NOMO-1 (cell line): ENCODE measurements around the gene ATP13A5.

ENCODE experiments used
- DNase-seq, 2 experiments: peaks; one replicate each; lab custom pipeline; 2025; ENCODE audit not compliant: unreplicated experiment in 2 of 2; lab: John Stamatoyannopoulos, UW

The ATP13A5 gene

DNA sequence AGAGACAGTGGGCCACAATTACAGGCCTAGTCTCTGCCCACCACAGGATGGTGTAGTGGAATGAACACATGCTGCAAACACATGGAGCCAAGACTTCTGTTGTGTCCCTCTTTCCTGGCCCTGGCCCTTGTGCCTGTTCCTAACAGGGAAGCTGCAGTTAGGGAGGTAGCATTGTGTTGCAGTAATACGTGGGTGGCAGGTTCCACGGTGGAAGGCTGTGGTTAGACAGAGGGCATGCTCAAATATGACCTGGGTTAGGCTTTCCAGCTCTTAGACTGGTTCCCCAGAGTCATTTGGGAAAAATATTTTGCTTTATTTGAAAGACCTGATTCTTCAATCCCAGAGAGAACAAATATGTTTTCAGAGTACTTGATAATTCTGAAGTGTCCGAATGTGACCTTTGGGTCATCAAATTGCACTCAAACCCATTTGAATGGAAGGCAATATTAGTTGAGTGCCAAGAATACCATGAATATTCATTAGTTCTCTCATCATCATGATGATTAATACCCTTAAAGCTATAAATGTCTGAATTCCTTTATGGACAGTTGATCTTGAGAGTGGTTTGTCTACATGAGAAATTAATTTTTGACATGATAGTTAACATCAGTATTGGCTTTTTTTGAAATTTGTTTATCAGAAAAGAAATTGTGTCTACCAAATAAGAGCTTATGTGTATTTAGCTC lies 109.1 kb downstream of the ATP13A5 start:
- DNase-seq = no peak

GRCh38 chr3:193262707-193263106 lies 115.8 kb downstream of the ATP13A5 start:
- DNase-seq = no peak

GRCh38 chr3:193261970-193262369 lies 116.6 kb downstream of the ATP13A5 start:
- DNase-seq = no peak

DNA sequence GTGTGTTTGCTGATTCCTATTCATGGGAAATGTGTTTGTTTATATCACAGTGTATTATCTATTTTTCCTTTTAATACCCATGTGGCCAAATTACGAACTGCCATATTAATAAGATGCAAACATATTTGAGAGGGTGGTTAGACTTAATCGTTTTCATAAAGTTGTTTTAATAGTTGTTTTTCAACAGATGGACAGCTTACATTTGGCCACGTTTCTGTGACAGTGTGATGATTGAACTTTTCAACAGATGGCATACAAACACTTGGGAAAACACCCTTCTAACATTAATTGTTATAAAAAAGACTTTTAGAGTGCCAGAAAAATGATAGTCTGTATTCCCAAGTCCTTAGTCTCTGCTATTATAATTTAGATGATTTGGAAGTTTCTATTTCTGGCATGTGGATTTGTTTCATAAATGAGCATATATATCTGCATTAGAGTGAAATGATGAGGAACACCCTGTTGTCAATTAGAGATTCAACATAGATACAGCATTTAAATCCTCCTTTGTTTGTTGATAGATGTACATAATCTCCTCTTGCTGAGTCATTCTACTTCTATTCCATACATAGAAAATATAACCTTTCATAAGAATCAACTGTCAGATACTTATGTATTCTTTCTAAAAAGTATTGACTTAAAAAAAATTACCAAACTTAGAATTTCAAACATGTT lies 124.4 kb downstream of the ATP13A5 start:
- DNase-seq = no peak

DNA sequence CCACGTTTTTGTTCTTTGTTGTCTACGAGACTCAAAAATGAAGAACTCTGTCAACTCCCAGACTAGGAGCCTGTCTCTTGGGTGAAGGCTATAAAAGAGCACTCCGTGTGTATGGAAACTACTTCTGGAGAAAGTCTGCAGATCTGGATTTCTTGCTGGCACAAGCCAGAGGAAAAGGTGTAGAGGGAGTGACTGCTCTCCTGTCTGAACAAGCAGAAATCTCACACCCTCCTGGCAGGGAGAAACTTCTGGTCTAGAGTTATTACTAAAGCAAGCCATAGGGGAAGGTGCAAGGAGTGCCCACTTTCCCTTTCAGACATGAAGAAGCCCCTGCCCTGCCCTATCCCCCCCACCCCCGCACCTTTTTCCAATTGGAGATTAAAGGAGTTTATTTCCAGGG lies 128.1 kb downstream of the ATP13A5 start:
- DNase-seq = no peak

DNA sequence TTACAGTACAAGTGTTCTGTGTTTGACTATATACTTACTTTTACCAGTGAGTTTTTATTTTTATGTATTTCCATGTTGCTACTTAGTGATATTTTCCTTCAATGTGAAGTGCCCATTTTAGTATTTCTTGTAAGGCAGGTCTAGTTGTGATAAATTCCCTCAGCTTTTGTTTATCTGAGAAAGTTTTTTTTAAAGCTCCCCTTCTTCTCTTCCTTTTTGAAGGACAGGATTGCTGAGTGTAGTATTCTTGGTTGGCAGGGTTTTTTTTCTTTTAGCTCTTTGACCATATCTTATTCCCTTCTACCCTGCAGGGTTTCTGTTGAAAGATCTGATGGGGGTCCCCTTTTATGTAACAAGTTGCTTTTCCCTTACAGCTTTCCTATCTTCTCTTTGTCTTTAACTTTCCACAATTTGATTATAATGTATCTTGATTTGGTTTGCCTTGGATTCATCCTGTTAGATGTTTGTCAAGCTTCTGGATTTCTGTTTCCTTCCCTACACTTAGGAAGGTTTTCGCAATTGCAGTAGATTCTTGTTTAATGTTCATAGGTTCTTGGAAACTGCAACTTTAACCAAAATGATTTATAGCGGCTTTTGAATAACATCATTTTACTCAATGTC lies 129.6 kb downstream of the ATP13A5 start:
- no peak for DNase-seq

- DNase-seq = no peak
These were observed 135.0 kb downstream of the ATP13A5 start for GRCh38 chr3:193243571-193243970.

DNA sequence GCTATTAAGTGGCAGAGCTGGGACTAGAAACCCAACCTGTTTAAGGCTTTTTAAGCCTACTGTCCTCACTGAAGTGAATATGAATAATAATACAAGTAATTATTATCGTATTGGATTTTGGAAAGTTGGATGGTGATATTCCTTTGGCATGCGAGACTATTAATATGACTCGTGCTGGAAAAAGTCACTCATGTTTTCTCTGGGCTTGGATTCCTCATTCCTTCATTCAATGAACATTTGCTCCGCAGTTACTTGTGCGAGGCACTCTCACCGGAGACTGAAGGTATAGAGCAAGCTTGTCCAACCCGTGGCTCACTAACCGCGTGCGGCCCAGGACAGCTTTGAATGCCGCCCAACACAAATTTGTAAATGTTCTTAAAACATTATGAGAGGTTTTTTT lies 136.8 kb downstream of the ATP13A5 start:
- no peak for DNase-seq

DNA sequence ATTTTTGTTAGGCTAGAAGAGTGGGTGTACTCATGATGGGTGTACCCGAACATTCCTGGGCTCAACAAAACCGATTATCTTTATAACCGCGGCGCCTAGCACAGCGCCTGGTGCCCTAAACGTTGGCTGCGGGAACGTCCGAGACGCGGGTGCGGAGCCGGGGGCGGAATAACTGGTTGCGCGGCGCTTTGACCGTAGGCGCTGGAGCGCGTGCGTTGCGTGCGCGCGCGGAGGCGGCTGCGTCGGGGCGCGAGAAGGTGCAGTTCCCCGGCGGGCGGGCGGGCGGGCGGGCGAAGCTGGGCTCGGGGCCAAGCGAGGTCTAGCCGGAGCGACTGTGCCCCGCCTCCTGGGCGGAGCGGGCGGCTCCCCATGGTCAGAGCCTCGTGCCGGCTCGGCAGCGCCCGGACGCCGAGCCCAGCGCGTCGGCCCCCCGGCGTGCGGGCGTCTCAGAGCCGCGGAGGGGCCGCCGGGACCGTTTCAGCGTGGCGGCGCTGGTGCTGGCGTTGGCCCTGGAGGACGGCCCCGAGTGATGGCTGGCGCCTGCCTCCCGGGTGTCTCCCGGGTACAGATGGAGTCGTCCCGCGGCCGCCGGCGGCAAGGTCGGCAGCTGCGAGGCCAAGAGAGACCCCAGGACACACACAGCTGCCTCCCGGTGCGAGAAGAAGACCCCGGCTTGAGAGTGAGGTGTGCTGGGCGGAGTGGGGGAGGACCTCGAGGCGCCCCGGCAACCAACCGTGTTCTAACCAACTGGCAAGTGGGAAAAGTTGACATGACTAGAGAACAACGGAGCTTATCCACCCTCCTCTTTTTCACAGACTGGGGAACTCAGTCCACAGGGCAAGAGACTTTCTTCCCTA lies 137.5 kb downstream of the ATP13A5 start, which contains the start of gene PLAAT1:
PLAAT1 (plus strand) TSS at position 373 of the 857 bp plus-strand sequence. CDS start 14,429 bp downstream, outside the sequence.
- peak; percentile 82 to 92 for DNase-seq

DNA sequence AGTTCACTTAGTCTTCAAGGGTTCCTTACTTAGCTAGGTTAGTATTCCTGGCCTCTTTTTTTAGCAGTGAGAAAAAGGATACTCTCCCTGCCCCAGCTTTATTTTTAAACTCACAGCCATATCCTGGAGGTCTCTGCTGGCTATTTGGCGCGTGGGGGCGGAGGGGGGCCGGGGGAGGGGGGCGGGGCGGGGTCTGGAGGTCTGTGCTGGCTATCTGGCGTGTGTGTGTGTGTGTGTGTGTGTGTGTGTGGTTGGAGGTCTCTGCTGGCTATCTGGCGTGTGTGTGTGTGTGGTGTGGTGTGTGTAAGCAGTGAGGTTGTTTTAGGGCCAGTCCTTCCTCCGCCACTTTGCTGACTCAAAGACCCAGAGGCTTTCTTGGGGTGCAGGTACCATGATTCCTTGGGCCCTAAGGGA lies 138.1 kb downstream of the ATP13A5 start:
- peak in 1 of 2 experiments; percentile 29 for DNase-seq

DNA sequence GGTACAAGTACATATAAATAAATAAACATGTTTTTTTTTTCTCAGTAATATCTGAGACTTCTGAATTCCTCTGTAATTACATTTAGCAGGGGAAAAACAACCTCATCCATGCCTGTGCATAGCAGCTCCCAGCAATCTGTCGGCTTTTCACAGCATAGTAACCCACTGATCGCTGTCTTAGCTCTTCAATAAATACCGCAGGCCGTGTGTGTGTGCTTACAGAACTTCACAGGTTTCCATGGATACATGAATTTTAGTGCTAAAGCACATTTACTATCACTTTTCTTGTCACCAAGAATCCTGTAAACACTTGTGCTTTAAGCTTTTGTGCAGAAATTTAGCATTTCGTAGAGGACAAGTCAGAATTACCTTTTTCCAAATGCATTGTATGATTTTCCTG lies 141.5 kb downstream of the ATP13A5 start:
- DNase-seq = no peak

GRCh38 chr3:193236599-193236998 lies 142.0 kb downstream of the ATP13A5 start:
- DNase-seq = no peak

DNA sequence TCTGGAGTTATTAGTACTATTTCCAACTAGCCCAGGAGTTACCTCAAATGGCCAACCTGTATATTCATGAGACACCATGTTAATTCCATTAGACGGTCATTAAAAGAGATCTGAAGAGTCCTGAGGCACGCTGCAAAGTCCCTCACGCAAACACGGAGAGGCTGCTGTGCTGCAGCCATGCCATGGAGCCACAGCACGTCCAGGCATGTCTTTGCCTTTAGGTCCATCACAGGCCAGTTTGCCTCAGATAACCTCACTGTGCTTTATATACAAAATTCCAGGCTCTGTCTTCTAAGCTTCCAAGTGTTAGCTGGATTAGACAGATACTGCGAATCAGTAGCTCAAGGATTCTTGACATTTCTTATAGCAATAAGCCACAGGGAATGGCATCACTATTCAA lies 147.4 kb downstream of the ATP13A5 start:
- no peak for DNase-seq

DNA sequence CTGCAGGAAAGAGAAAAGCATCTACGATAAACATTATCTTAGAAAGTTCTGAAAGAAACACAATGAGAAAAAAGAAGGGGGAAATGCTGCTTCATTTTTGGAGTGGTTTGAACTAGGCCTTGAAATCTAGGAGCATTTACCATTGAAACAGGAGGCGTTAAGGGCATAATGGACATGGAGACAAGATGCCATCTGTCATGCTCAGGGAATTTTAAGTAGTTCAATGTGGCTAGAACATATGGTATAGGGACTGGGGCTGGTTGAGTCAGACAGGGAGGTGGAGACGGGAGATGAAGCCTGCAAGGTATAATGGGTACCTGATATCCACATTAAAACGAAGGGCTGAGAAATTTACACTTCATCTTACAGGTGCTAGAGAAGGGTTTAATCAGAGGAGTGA lies 147.9 kb downstream of the ATP13A5 start:
- no peak for DNase-seq

- DNase-seq = no peak
These were observed 148.6 kb downstream of the ATP13A5 start for GRCh38 chr3:193229851-193230420.

DNA sequence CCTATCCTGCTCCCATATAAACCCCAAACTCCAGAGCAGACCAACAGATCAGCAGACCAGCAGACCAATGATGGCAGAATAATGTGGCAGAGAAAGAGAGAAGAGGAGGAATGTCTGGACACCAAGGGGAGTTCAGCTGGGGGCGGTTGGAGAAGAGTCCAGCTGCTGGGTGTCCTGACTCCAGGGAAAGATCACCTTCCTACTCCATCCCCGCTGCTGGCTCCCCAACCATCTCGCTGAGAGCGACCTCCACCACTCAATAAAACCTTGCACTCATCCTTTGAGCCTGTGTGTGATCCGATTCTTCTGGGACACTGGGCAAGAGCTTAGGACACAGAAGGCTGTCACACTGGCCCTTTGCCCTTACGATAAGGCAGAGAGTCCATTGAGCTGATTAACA lies 150.3 kb downstream of the ATP13A5 start:
- no peak for DNase-seq

GRCh38 chr3:193225302-193226125 lies 153.0 kb downstream of the ATP13A5 start:
- DNase-seq = no peak
